ENCODE results near the gene NBPF1. TPM values are rescaled to one million over a fixed set of nuclear protein-coding genes. Genes with fewer than 3 reads are reported as not detected.
"Not testable (repeated sequence)": the region's sequence is repeated elsewhere in the genome, so short reads cannot be mapped to it uniquely, and the experiment has no call there.

Gene NBPF1
- total RNA-seq, 1 experiment from 2014 or later, result 27.7 TPM

DNA sequence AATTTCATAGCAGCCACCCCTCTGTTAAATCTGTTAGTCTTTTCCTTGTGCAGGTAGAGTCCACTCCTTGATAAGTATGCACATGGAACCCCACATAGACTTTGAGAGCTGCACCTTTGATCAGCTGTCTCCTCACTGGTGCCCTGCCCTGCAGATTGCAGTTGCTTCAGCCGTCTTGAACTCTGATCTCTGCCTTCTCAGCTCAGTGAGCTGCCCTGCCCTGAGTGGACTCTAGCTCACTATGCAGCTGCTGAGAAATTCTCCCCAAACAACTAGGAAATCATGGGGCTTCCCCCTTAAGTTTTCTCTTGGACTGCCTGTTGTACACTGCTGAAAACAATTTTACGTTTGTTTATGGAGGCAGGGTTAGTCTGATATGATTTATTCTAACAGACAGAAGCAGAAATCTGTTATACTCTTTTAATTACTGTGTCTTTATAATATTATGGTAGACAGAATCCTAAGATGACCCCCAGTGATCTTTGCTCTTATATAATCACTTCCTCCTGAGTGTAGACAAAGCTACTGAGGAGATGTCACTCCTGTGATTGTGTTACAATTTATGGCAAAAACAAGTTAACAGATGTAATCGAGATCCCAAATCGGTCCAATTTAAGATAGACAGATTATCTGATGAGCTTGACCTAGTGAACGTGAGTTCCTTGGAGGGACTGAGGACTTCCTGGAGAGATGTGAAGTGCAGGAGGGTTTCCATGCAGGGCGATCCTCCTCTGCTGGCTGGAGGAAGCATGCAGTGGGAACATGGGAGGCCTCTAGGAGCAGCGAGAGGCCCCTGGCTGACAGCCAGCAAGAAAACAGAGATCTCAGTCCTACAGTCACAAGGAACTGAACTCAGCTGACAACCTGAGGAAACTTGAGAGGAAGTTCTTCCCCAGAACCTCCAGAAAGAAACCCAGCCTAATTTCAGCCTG lies 12.2 kb downstream of the NBPF1 start:
- DNase-seq; H3K4me3 Mint-ChIP-seq; H4K5ac ChIP-seq (ENCODE audit: insufficient read length, low read depth, low read length); H4K20me1 ChIP-seq (ENCODE audit: control insufficient read depth, insufficient read depth, insufficient read length); H3K56ac ChIP-seq (ENCODE audit: insufficient read length, low read depth, low read length); H3K9me3 Mint-ChIP-seq; H3K9ac ChIP-seq (ENCODE audit: extremely low read depth, insufficient read length, low read length); H3K79me2 ChIP-seq (ENCODE audit: insufficient read depth, low read length); H3K4me2 ChIP-seq (ENCODE audit: insufficient read depth, insufficient read length, low read length); H3T11ph ChIP-seq (ENCODE audit: low read length); H3K23me2 ChIP-seq (ENCODE audit: insufficient read length, low read depth, low read length, poor library complexity, severe bottlenecking); H3K27me3 ChIP-seq (ENCODE audit: insufficient read depth, low read length); H3K4me1 Mint-ChIP-seq; H2BK15ac ChIP-seq (ENCODE audit: low read depth, low read length); H3K27ac ChIP-seq (ENCODE audit: insufficient read length, low read depth, low read length); H2BK120ac ChIP-seq (ENCODE audit: low read depth, low read length, poor library complexity, severe bottlenecking); H2BK5ac ChIP-seq (ENCODE audit: insufficient read length, low read length); H3K9me3 ChIP-seq (ENCODE audit: control insufficient read depth, low read depth, low read length); H3K14ac ChIP-seq (ENCODE audit: insufficient read depth, low read length); H3K23ac ChIP-seq (ENCODE audit: insufficient read length, low read depth, low read length); H3K36me3 Mint-ChIP-seq (ENCODE audit: insufficient read depth in 1 of 3, low read depth in 3 of 3); H2AFZ ChIP-seq (ENCODE audit: low read length); H2BK20ac ChIP-seq (ENCODE audit: low read depth, low read length, poor library complexity, severe bottlenecking); H3K79me1 ChIP-seq (ENCODE audit: insufficient read depth, low read depth, low read length, poor library complexity, severe bottlenecking); H2BK12ac ChIP-seq (ENCODE audit: insufficient read length, low read depth, low read length); H3K27me3 Mint-ChIP-seq (ENCODE audit: low read depth); H2AK5ac ChIP-seq (ENCODE audit: insufficient read length, low read length); H3K4me1 ChIP-seq (ENCODE audit: insufficient read depth, low read length); H3K4ac ChIP-seq (ENCODE audit: low read depth, low read length); H4K8ac ChIP-seq (replicated peaks; ENCODE audit: insufficient read length, low read depth, low read length); H3K27ac Mint-ChIP-seq; H3K18ac ChIP-seq (ENCODE audit: insufficient read length, low read depth, low read length); H4K91ac ChIP-seq (ENCODE audit: insufficient read length, low read depth, low read length): not testable (repeated sequence)
- no CpG with 5 or more reads among the region's 7 CpGs for WGBS (ENCODE audit: extremely low coverage, insufficient read length, low lambda C conversion rate)

DNA sequence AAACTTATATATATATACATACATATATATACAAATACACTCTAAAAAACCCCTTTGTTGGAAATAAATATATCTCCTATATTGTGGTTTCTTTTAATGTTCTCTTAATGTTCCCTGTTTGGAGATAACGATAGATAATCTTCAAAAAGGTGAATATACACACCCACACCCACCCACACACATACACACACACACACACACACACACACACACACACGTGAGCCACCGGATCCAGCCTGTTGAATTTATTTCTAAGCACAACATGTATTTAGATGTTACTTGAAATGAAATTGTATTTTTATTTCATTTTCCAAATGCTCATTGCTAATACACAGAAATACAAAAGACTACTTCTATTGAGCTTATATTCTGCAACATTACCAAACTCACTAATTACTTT lies 14.0 kb downstream of the NBPF1 start:
- H3K9me3 ChIP-seq (ENCODE audit: control insufficient read depth, low read depth, low read length); H3T11ph ChIP-seq (ENCODE audit: low read length); H3K36me3 Mint-ChIP-seq (ENCODE audit: insufficient read depth in 1 of 3, low read depth in 3 of 3); H2AK5ac ChIP-seq (ENCODE audit: insufficient read length, low read length); H2BK5ac ChIP-seq (ENCODE audit: insufficient read length, low read length); H3K9me3 Mint-ChIP-seq; H4K5ac ChIP-seq (ENCODE audit: insufficient read length, low read depth, low read length); H3K23me2 ChIP-seq (ENCODE audit: insufficient read length, low read depth, low read length, poor library complexity, severe bottlenecking); H3K4me3 Mint-ChIP-seq; H4K20me1 ChIP-seq (ENCODE audit: control insufficient read depth, insufficient read depth, insufficient read length); H2AFZ ChIP-seq (ENCODE audit: low read length); H2BK120ac ChIP-seq (ENCODE audit: low read depth, low read length, poor library complexity, severe bottlenecking); H3K27me3 ChIP-seq (ENCODE audit: insufficient read depth, low read length); H2BK15ac ChIP-seq (ENCODE audit: low read depth, low read length); H3K14ac ChIP-seq (ENCODE audit: insufficient read depth, low read length); H3K4me1 ChIP-seq (ENCODE audit: insufficient read depth, low read length); DNase-seq; H3K27ac Mint-ChIP-seq; H3K4me1 Mint-ChIP-seq; H2BK12ac ChIP-seq (ENCODE audit: insufficient read length, low read depth, low read length); H3K18ac ChIP-seq (ENCODE audit: insufficient read length, low read depth, low read length); H3K27me3 Mint-ChIP-seq (ENCODE audit: low read depth); H3K56ac ChIP-seq (ENCODE audit: insufficient read length, low read depth, low read length); H4K91ac ChIP-seq (ENCODE audit: insufficient read length, low read depth, low read length); H3K9ac ChIP-seq (ENCODE audit: extremely low read depth, insufficient read length, low read length); H3K79me1 ChIP-seq (ENCODE audit: insufficient read depth, low read depth, low read length, poor library complexity, severe bottlenecking); H3K23ac ChIP-seq (ENCODE audit: insufficient read length, low read depth, low read length); H3K79me2 ChIP-seq (ENCODE audit: insufficient read depth, low read length); H3K4ac ChIP-seq (ENCODE audit: low read depth, low read length); H2BK20ac ChIP-seq (ENCODE audit: low read depth, low read length, poor library complexity, severe bottlenecking); H3K4me2 ChIP-seq (ENCODE audit: insufficient read depth, insufficient read length, low read length); H4K8ac ChIP-seq (replicated peaks; ENCODE audit: insufficient read length, low read depth, low read length); H3K27ac ChIP-seq (ENCODE audit: insufficient read length, low read depth, low read length): not testable (repeated sequence)
- WGBS (ENCODE audit: extremely low coverage, insufficient read length, low lambda C conversion rate), result no CpG with 5 or more reads among the region's 3 CpGs
